ENCODE results near the gene TCP11. TPM values are rescaled to one million over a fixed set of nuclear protein-coding genes. Genes with fewer than 3 reads are reported as not detected.

Gene TCP11
- total RNA-seq, 1 experiment from 2014 or later, result not detected

GRCh38 chr6:35173044-35173426 lies 31.9 kb upstream of the TCP11 start:
- no peak overlapping the region for H4K5ac ChIP-seq (ENCODE audit: insufficient read length, low read depth, low read length)
- WGBS (ENCODE audit: extremely low coverage, insufficient read length, low lambda C conversion rate), result no CpG with 5 or more reads among the region's 5 CpGs
- no peak overlapping the region for H3K27ac Mint-ChIP-seq

More at GRCh38 chr6:35173044-35173426, 31.9 kb upstream of the TCP11 start:
- Histone ChIP-seq H2BK15ac (ENCODE audit: low read depth, low read length) (no peak overlapping the region), H3K23me2 (ENCODE audit: insufficient read length, low read depth, low read length, poor library complexity, severe bottlenecking) (no peaks in the 10 kb centered on the region), H3K79me1 (ENCODE audit: insufficient read depth, low read depth, low read length, poor library complexity, severe bottlenecking) (no peaks in the 10 kb centered on the region), H3K79me2 (ENCODE audit: insufficient read depth, low read length) (no peaks in the 10 kb centered on the region), H3K27ac (ENCODE audit: insufficient read length, low read depth, low read length) (no peak overlapping the region), H3K56ac (ENCODE audit: insufficient read length, low read depth, low read length) (no peak overlapping the region), H2AK5ac (ENCODE audit: insufficient read length, low read length) (no peak overlapping the region), H4K91ac (ENCODE audit: insufficient read length, low read depth, low read length) (no peak overlapping the region), H3K9ac (ENCODE audit: extremely low read depth, insufficient read length, low read length) (no peak overlapping the region), H4K20me1 (ENCODE audit: control insufficient read depth, insufficient read depth, insufficient read length) (no peaks in the 10 kb centered on the region), H3K27me3 (ENCODE audit: insufficient read depth, low read length) (no peaks in the 10 kb centered on the region), H3K18ac (ENCODE audit: insufficient read length, low read depth, low read length) (no peak overlapping the region), H3K14ac (ENCODE audit: insufficient read depth, low read length) (no peak overlapping the region), H3K4ac (ENCODE audit: low read depth, low read length) (no peak overlapping the region), H2BK120ac (ENCODE audit: low read depth, low read length, poor library complexity, severe bottlenecking) (no peak overlapping the region), H4K8ac (replicated peaks; ENCODE audit: insufficient read length, low read depth, low read length) (no peak overlapping the region), H3K9me3 (ENCODE audit: control insufficient read depth, low read depth, low read length) (no peaks in the 10 kb centered on the region), H2AFZ (ENCODE audit: low read length) (no peak overlapping the region), H2BK12ac (ENCODE audit: insufficient read length, low read depth, low read length) (no peak overlapping the region), H3K4me2 (ENCODE audit: insufficient read depth, insufficient read length, low read length) (no peak overlapping the region), H2BK20ac (ENCODE audit: low read depth, low read length, poor library complexity, severe bottlenecking) (no peak overlapping the region), H3K4me1 (ENCODE audit: insufficient read depth, low read length) (no peaks in the 10 kb centered on the region), H3K23ac (ENCODE audit: insufficient read length, low read depth, low read length) (no peak overlapping the region), H3T11ph (ENCODE audit: low read length) (no peak overlapping the region), H2BK5ac (ENCODE audit: insufficient read length, low read length) (no peak overlapping the region)
- Mint-ChIP-seq H3K4me3 (no peak overlapping the region), H3K9me3 (peaks cover 5% of the 10 kb centered on the region in 2 experiments; a peak in 4 of 5 replicates), H3K36me3 (ENCODE audit: insufficient read depth in 1 of 3, low read depth in 3 of 3) (peaks cover 0 to 6% (median 5%) of the 10 kb centered on the region in 3 experiments; a peak in 3 of 7 replicates), H3K4me1 (peaks cover 10 to 12% of the 10 kb centered on the region in 2 experiments), H3K27me3 (ENCODE audit: low read depth) (peaks cover 23% of the 10 kb centered on the region)
- no peak for TF ChIP-seq CTCF (conservative IDR thresholded peaks at IDR 0.05)
- no peak for DNase-seq
